H9 (cell line): ENCODE results near the gene TMEM244. TPM values are rescaled to one million over a fixed set of nuclear protein-coding genes. Genes with fewer than 3 reads are reported as not detected.

ENCODE experiments used
- DNase-seq: peaks from one replicate; pipeline ENCODE4 v3.0.0-alpha.2; 2017
- H2AFZ ChIP-seq: one replicate; pipeline ENCODE4 v1.6.1; 2013; ENCODE audit warnings: mild to moderate bottlenecking, low read length, control low read depth, moderate library complexity
- H2AK5ac ChIP-seq: 2 replicates; pipeline ENCODE4 v1.6.1; 2013; ENCODE audit warnings: low read length, control low read depth, mixed read lengths; ENCODE audit not compliant: insufficient read length
- H2BK120ac ChIP-seq: one replicate; pipeline ENCODE4 v1.6.1; 2013; ENCODE audit warnings: low read depth, mild to moderate bottlenecking, low read length, control low read depth, inconsistent platforms; ENCODE audit not compliant: poor library complexity, severe bottlenecking
- H2BK12ac ChIP-seq: 2 replicates; pipeline ENCODE4 v1.6.1; 2013; ENCODE audit warnings: low read length, control low read depth, mixed read lengths, low read depth; ENCODE audit not compliant: insufficient read length
- H2BK15ac ChIP-seq: 2 replicates; pipeline ENCODE4 v1.6.1; 2013; ENCODE audit warnings: low read depth, low read length, control low read depth
- H2BK20ac ChIP-seq: one replicate; pipeline ENCODE4 v1.6.1; 2013; ENCODE audit warnings: low read depth, mild to moderate bottlenecking, low read length, control low read depth, inconsistent platforms; ENCODE audit not compliant: poor library complexity, severe bottlenecking
- H2BK5ac ChIP-seq: 2 replicates; pipeline ENCODE4 v1.6.1; 2013; ENCODE audit warnings: low read length, control low read depth, mixed read lengths; ENCODE audit not compliant: insufficient read length
- H3K14ac ChIP-seq: 2 replicates; pipeline ENCODE4 v1.6.1; 2013; ENCODE audit warnings: low read length, control low read depth; ENCODE audit not compliant: insufficient read depth
- H3K18ac ChIP-seq: 2 replicates; pipeline ENCODE4 v1.6.1; 2013; ENCODE audit warnings: low read depth, mild to moderate bottlenecking, mixed read lengths, low read length, control low read depth; ENCODE audit not compliant: insufficient read length
- H3K23ac ChIP-seq: 2 replicates; pipeline ENCODE4 v1.6.1; 2013; ENCODE audit warnings: low read length, control low read depth, mixed read lengths, low read depth; ENCODE audit not compliant: insufficient read length
- H3K23me2 ChIP-seq: 2 replicates; pipeline ENCODE4 v1.6.1; 2013; ENCODE audit warnings: low read depth, mild to moderate bottlenecking, mixed read lengths, low read length, control low read depth; ENCODE audit not compliant: insufficient read length, poor library complexity, severe bottlenecking
- H3K27ac ChIP-seq: 2 replicates; pipeline ENCODE4 v1.5.1; 2013; ENCODE audit warnings: low read length, control low read depth, mixed read lengths, low read depth; ENCODE audit not compliant: insufficient read length
- H3K27me3 ChIP-seq: 2 replicates; pipeline ENCODE4 v1.6.1; 2013; ENCODE audit warnings: low read length, control low read depth, inconsistent platforms; ENCODE audit not compliant: insufficient read depth
- H3K4ac ChIP-seq: 2 replicates; pipeline ENCODE4 v1.6.1; 2013; ENCODE audit warnings: low read depth, mild to moderate bottlenecking, control low read depth, inconsistent platforms, low read length, moderate library complexity
- H3K4me1 ChIP-seq: 2 replicates; pipeline ENCODE4 v1.6.1; 2013; ENCODE audit warnings: low read length, control low read depth, inconsistent platforms; ENCODE audit not compliant: insufficient read depth
- H3K4me2 ChIP-seq: 2 replicates; pipeline ENCODE4 v1.6.1; 2013; ENCODE audit warnings: low read length, control low read depth, mixed read lengths; ENCODE audit not compliant: insufficient read length, insufficient read depth
- H3K56ac ChIP-seq: 2 replicates; pipeline ENCODE4 v1.6.1; 2013; ENCODE audit warnings: low read depth, mild to moderate bottlenecking, mixed read lengths, low read length, control low read depth; ENCODE audit not compliant: insufficient read length
- H3K79me1 ChIP-seq: 2 replicates; pipeline ENCODE4 v1.6.1; 2013; ENCODE audit warnings: low read depth, mild to moderate bottlenecking, moderate library complexity, low read length, control low read depth, inconsistent platforms; ENCODE audit not compliant: insufficient read depth, poor library complexity, severe bottlenecking
- H3K79me2 ChIP-seq: 2 replicates; pipeline ENCODE4 v1.6.1; 2013; ENCODE audit warnings: low read length, control low read depth, inconsistent platforms; ENCODE audit not compliant: insufficient read depth
- H3K9ac ChIP-seq: 2 replicates; pipeline ENCODE4 v1.6.1; 2013; ENCODE audit warnings: low read length, control low read depth, mixed read lengths; ENCODE audit not compliant: insufficient read length; ENCODE audit errors: extremely low read depth
- H3K9me3 ChIP-seq: one replicate; pipeline ENCODE4 v1.6.1; 2013; ENCODE audit warnings: low read depth, low read length, inconsistent platforms; ENCODE audit not compliant: control insufficient read depth
- H3T11ph ChIP-seq: one replicate; pipeline ENCODE4 v1.6.1; 2013; ENCODE audit warnings: mild to moderate bottlenecking, low read length, control low read depth, inconsistent platforms
- H4K20me1 ChIP-seq: one replicate; pipeline ENCODE4 v1.6.1; 2013; ENCODE audit not compliant: control insufficient read depth, insufficient read length, insufficient read depth
- H4K5ac ChIP-seq: 2 replicates; pipeline ENCODE4 v1.6.1; 2013; ENCODE audit warnings: low read depth, mild to moderate bottlenecking, mixed read lengths, low read length, control low read depth; ENCODE audit not compliant: insufficient read length
- H4K8ac ChIP-seq: replicated peaks from 2 replicates; pipeline ENCODE4 v1.6.1; 2013; ENCODE audit warnings: low read length, control low read depth, mixed read lengths, low read depth; ENCODE audit not compliant: insufficient read length
- H4K91ac ChIP-seq: 2 replicates; pipeline ENCODE4 v1.6.1; 2013; ENCODE audit warnings: low read depth, mild to moderate bottlenecking, moderate library complexity, mixed read lengths, low read length, control low read depth; ENCODE audit not compliant: insufficient read length
- H3K27ac Mint-ChIP-seq, 3 experiments: 2 replicates in 2 of 3; 3 replicates in 1 of 3; pipeline ENCODE4 v1.8.0; 2020 to 2021; ENCODE audit warnings: mixed read lengths in 3 of 3, mild to moderate bottlenecking in 1 of 3, moderate library complexity in 1 of 3
- H3K27me3 Mint-ChIP-seq: 2 replicates; pipeline ENCODE4 v1.8.0; 2021; ENCODE audit warnings: low read depth, mild to moderate bottlenecking, moderate library complexity, mixed read lengths
- H3K36me3 Mint-ChIP-seq, 3 experiments: 2 replicates in 2 of 3; 3 replicates in 1 of 3; pipeline ENCODE4 v1.8.0; 2020 to 2021; ENCODE audit warnings: low read depth in 3 of 3, mixed read lengths in 3 of 3; ENCODE audit not compliant: insufficient read depth in 1 of 3
- H3K4me1 Mint-ChIP-seq, 2 experiments: 2 replicates each; pipeline ENCODE4 v1.8.0; 2020; ENCODE audit warnings: mixed read lengths in 2 of 2
- H3K4me3 Mint-ChIP-seq, 2 experiments: 2 replicates in 1 of 2; 3 replicates in 1 of 2; pipeline ENCODE4 v1.8.0; 2020 to 2021; ENCODE audit warnings: mild to moderate bottlenecking in 2 of 2, mixed read lengths in 2 of 2, moderate library complexity in 1 of 2
- H3K9me3 Mint-ChIP-seq, 2 experiments: 2 replicates in 1 of 2; 3 replicates in 1 of 2; pipeline ENCODE4 v1.8.0; 2020; ENCODE audit warnings: mild to moderate bottlenecking in 2 of 2, mixed read lengths in 2 of 2, moderate library complexity in 1 of 2
- CTCF ChIP-seq: fragments of 200-600 bp; sonication (generic); conservative IDR thresholded peaks from 3 replicates; pipeline ENCODE4 v1.8.0; 2021; ENCODE audit warnings: antibody characterized with exemption, mild to moderate bottlenecking
- WGBS: extraction: QIAGEN DNeasy Blood & Tissue Kit; methylation state at CpG from one replicate; pipeline ENCODE4 v1.1.7; 2013; ENCODE audit warnings: missing lambda C conversion rate, low lambda C conversion rate, mixed read lengths; ENCODE audit not compliant: insufficient read length; ENCODE audit errors: extremely low coverage; 5-methylcytosine and 5-hydroxymethylcytosine counted together
- total RNA-seq: library from RNA; stranded (reverse); gene quantifications from 2 replicates; pipeline ENCODE4 v1.2.1, GENCODE V29; 2021

The TMEM244 gene
- total RNA-seq, 1 experiment from 2014 or later = not detected

- WGBS = no CpG with 5 or more reads among the region's 4 CpGs
Observed at GRCh38 chr6:129857838-129858237, 3.3 kb downstream of the TMEM244 start.

More at GRCh38 chr6:129857838-129858237, 3.3 kb downstream of the TMEM244 start:
- Histone ChIP-seq H3K23ac (no peak overlapping the region), H3K27ac (no peak overlapping the region), H3K27me3 (no peaks in the 10 kb centered on the region), H4K91ac (no peak overlapping the region), H2AK5ac (no peak overlapping the region), H3K4me1 (no peaks in the 10 kb centered on the region), H2BK120ac (no peak overlapping the region), H2BK20ac (no peak overlapping the region), H3K4me2 (no peak overlapping the region), H4K20me1 (no peaks in the 10 kb centered on the region), H3K56ac (no peak overlapping the region), H3K79me1 (no peaks in the 10 kb centered on the region), H3T11ph (no peak overlapping the region), H4K5ac (no peak overlapping the region), H3K9me3 (no peaks in the 10 kb centered on the region), H3K9ac (no peak overlapping the region), H3K14ac (no peak overlapping the region), H2AFZ (no peak overlapping the region), H2BK15ac (no peak overlapping the region), H2BK5ac (no peak overlapping the region), H4K8ac (no peak overlapping the region), H3K4ac (no peak overlapping the region), H2BK12ac (no peak overlapping the region), H3K23me2 (no peaks in the 10 kb centered on the region), H3K18ac (no peak overlapping the region), H3K79me2 (no peaks in the 10 kb centered on the region)
- Mint-ChIP-seq H3K4me1 (peaks cover 3 to 5% of the 10 kb centered on the region in 2 experiments; a peak in 2 of 4 replicates), H3K4me3 (no peak overlapping the region), H3K27me3 (no peaks in the 10 kb centered on the region; the same call in 1 of the 2 replicates), H3K9me3 (no peaks in the 10 kb centered on the region), H3K36me3 (no peaks in the 10 kb centered on the region), H3K27ac (no peak overlapping the region)
- no peak for DNase-seq
- TF ChIP-seq CTCF = no peak
